HG03520 (cell line): ENCODE data around the gene PKP4.
A peak's percentile ranks its signal among the peaks of the same experiment; 100 is the strongest.

Experiments used
- ATAC-seq: cut with Tn5 transposase; IDR thresholded peaks from one replicate; pipeline ENCODE4 v1.9.1; 2021; ENCODE audit warnings: mild to moderate bottlenecking, moderate library complexity; ENCODE audit not compliant: unreplicated experiment

The PKP4 gene

DNA sequence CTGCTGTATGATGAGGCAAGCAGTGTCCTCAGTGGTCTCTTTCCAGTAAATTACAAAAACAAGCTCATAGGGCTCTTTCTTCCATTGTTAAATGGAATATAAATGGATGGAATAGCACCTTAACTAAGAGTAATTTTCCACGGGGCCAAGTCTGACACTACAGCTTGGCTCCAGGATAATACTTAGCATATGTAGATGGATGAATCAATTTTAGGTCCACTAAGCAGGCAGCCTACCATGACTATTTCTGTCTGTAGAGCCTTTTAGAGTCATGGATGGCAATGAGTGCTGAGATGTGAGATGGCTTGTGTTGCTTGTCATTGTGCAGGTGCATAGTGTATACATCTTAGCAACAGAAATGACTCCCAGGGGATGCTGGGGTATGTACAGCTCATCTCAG is 125.9 kb downstream of the PKP4 start:
- no peak for ATAC-seq

DNA sequence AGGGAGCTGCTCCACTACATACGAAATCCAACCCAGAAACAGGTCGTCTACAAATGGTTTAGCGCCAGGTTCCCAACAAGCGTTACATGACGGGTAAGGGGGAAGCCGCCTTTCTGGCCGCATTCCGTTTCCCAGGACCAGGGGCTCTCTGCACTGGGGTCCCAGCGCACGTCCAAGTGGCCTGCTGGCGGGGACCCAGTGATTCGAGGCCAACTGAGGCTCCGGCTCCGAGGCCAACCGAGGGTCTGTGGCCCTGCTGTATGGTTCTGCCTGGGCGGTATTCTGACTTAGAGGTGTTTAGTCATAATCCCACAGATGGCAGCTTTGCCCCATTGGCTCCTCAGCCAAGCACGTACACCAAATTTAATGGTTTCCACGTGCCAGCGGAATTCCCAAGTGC is 127.2 kb downstream of the PKP4 start:
- ATAC-seq, result no peak

GRCh38 chr2:158586491-158586890 is 129.7 kb downstream of the PKP4 start:
- no peak for ATAC-seq

DNA sequence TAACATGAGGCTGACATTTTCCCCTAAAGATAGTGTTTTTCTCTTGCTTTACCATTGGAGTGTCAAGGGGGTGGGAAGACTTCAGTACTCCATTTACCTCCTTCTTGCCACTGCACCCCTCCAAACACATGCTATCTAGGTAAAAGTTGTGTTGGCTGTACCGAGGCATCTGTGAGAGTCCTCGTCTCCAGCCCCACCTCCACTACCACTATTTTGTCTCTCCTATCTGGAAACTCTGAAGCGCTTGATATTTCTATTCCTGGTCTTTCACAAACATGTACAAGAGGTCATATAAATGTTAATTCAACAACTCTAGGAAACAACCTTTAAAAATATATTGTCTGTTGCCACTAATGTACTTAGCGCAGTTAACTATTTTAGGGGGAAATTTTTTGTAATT is 132.6 kb downstream of the PKP4 start:
- ATAC-seq, result no peak

DNA sequence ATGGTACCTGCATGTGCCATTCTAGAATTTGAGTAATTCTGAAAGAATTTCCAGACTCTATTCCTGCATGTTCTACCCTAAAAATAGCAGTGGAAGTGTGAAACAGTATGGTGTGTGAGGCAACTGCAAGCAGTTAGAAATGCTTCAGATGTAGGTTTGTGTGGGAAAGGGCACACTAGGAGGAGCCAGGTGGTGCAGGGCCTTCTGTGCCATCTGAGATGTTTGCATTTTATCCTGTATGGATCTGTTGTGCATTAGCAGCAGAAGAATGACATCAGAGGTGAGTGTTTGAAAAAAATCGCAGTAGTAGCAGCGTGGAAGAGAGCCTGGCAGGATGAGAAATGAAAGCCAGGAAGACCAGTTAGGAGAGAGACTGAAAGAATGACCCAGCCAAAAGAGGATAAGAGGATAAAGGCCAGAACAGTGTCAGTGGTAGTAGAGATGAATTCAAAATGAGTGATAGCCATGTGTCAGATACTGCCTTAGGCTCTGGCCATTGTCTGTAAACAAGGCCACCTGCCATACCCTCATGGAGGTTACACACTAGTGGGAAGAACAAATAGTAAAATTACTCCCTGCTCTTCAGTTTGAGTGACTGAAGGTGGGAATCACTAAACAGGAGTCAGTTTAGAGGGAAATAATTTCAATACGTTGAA is 142.2 kb downstream of the PKP4 start:
- ATAC-seq, result no peak

GRCh38 chr2:158599609-158600008 is 142.9 kb downstream of the PKP4 start:
- ATAC-seq, result no peak

- ATAC-seq, result no peak
Observed at GRCh38 chr2:158600155-158600802, 143.5 kb downstream of the PKP4 start.

DNA sequence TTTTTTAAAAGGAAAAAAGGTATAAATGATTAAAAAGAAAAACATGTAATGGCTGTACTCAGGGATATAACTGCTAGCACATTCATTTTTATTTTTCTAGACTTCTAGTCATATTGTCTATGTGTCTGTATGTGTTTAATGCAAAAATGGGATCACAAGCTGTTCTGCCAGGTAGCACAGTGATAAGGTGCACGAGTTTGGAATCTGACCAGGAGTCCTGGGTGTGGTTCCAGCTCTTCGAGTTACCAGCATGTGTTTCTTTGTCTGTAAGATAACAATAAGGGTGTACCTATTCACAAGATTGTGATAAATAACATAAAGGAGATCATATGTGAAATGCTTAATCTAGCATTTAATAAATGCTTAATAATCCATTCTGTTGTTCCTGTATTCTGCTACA is 145.3 kb downstream of the PKP4 start:
- ATAC-seq, result no peak

- ATAC-seq, result no peak
Observed at GRCh38 chr2:158603205-158603604, 146.5 kb downstream of the PKP4 start.

- ATAC-seq, result no peak
Observed at GRCh38 chr2:158603986-158604385, 147.2 kb downstream of the PKP4 start.

DNA sequence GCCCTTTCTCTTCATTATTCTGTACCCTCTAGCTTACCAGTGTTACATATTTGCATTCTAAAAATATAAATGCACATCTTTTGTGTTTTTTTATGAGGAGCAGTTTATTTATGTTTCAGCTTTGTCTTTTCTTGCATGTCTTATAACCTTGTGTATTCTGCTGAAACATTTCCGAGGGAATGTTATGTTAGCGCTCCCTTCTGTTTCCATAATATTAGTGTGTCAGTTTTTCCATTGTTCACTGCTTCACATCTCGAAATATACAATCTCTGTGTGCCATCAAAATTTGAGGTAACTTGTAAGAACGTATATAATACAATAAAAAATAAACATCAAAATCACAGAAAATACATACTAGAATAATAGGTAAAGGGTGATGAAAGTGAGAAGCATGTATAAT is 153.3 kb downstream of the PKP4 start:
- ATAC-seq, result no peak

DNA sequence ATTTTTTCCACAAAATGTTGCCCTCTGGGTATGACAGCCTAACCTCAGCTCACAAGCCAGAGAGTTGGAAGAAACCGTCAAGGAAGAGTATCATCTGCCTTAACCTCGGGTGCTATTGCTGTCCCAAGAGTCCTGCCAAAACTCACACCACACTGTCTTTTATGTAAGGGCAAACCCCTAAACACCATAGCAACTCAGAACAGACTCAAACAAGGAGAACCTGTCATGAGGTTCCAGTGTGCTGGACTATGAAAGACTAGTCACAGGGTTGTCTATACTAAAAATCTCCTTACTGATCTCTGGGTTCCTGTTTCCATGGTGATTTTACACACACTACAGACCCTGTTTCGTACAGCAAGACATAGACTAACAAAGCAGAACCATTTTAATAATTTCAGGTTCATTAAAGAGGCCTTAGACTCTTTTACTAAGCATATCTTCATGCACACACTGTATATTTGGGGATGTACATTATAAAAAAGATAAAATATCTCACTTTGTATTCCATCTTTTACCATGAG is 159.8 kb downstream of the PKP4 start:
- no peak for ATAC-seq

- no peak for ATAC-seq
Observed at GRCh38 chr2:158618891-158619490, 162.2 kb downstream of the PKP4 start.

DNA sequence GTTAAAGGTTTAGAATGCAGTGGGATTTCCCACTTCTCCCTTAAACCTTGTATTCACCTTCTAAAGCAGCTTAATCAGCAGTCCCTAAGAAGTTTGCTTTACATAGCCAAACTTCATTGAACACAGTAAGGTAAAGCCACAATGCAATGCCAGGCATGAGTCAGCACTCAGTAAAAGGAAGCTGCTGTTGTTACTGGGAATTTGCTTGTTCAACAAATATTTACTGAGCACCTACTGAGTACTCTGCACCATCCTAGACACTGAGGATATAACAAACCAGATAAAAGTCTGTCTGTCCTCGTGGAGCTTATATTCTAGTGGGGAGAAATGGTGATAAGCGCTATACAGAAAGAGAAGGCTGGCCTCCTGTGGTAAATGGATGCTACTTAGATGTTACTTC is 162.7 kb downstream of the PKP4 start:
- peak; percentile 42 for ATAC-seq

DNA sequence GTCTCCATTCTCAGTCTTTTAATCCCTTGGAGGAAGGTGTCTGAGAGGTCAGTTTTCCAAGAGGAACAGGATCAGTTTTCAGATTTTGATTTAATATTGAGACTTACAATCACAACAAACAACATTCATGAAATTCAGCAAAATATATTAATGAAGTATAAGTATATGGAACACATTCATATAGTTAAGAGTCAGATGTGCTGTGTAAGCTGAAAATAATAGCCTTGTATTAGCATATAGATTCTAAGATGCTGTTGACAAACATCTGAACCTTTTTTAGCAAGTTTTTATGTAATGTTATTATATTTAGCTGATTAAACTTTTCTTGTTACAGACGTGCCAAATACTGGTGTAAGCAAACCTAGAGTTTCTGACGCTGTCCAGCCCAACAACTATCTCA is 163.9 kb downstream of the PKP4 start:
- no peak for ATAC-seq

- no peak for ATAC-seq
Observed at GRCh38 chr2:158624071-158624667, 167.4 kb downstream of the PKP4 start.

GRCh38 chr2:158624961-158625360 is 168.2 kb downstream of the PKP4 start:
- ATAC-seq, result no peak

DNA sequence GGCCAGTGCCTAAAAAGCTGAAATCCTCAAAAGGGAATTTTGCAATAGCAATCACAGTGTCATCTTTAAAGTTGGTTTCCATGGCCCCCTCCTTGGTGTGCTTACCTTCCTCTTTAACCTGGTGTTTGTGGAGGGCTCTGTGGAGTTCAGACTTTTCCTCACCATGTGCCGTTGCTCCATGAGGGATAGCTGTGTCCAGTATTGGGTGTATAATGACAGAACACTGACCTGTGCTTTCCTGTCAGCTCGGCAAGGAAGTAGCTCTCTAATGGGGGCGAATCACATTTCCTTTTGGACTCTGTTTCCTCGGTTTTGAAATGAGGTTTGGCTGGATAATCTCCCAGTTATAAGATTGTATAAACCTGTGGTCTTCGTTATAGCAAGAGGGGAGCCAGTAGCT is 172.4 kb downstream of the PKP4 start:
- no peak for ATAC-seq

DNA sequence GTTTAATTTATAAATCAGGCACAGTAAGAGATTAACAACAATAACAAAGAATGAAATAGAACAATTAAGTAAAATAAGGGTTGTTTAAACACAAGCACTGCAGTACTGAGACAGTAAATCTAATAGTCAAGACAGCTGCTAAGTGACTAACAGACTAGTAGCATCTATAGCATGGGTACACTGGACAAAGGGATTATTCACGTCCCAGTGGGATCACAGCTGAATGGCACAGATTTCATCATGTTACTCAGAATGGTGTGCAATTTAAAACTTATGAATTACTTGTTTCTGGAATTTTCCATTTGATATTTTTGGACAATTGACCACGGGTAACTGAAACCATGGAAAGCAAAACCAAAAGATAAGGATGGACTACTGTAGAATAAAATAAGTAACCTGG is 176.5 kb downstream of the PKP4 start:
- ATAC-seq, result no peak

GRCh38 chr2:158634627-158635026 is 177.9 kb downstream of the PKP4 start:
- ATAC-seq, result no peak

DNA sequence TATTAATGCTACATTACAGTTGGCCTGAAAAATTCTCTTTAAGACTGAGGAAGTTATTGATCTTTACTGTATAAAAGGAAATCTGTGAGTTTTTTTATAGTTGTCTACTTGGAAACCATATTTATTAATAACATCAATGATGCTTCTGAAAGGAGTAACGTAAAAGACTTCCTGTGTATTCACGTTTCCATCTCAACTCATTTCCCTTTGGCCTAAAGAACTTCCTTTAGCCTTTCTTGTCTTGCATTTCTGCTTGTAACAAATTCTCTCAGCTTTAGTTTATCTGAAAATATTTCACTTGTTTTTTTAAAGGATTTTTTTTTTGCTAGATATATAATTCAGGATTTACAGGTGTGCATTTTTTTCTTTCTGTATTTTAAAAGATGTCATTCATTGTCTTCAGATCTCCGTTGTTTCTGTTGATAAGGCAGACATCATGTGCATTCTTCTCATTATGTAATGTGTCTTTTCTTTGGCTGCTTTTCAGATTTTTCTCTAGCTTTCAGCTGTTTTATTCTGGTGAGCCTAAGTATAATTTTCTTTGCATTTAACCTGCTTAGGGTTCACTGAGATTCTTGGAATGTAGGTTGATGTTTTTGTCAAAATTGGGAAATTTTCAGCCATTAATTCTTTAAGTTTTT is 179.3 kb downstream of the PKP4 start:
- no peak for ATAC-seq
